NCI-H446 (cell line): ENCODE measurements around the gene RPS14.
"Not testable (repeated sequence)": the region's sequence is repeated elsewhere in the genome, so short reads cannot be mapped to it uniquely, and the experiment has no call there.

Source experiments
- DNase-seq, 2 experiments: peaks; one replicate each; lab custom pipeline; 2025; lab: John Stamatoyannopoulos, UW

The RPS14 gene

DNA sequence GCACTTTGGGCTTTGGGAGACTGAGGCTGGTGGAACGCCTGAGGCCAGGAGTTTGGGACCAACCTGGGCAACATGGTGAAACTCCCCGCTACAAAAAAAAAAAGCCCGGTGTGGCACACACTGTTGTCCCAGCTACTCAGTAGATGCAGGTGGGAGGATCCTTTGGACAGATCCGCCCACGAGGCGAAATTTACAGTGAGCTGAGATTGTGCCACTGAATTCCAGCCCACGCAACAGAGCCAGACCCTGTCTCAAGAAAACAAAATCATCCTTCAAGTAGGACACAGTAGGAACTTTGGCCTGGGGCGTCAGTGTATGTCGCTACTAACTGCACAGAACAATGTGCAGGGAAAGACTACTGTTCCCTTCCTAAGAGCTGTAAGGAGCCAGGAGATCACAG, 4.8 kb downstream of the RPS14 start:
- no peak for DNase-seq

DNA sequence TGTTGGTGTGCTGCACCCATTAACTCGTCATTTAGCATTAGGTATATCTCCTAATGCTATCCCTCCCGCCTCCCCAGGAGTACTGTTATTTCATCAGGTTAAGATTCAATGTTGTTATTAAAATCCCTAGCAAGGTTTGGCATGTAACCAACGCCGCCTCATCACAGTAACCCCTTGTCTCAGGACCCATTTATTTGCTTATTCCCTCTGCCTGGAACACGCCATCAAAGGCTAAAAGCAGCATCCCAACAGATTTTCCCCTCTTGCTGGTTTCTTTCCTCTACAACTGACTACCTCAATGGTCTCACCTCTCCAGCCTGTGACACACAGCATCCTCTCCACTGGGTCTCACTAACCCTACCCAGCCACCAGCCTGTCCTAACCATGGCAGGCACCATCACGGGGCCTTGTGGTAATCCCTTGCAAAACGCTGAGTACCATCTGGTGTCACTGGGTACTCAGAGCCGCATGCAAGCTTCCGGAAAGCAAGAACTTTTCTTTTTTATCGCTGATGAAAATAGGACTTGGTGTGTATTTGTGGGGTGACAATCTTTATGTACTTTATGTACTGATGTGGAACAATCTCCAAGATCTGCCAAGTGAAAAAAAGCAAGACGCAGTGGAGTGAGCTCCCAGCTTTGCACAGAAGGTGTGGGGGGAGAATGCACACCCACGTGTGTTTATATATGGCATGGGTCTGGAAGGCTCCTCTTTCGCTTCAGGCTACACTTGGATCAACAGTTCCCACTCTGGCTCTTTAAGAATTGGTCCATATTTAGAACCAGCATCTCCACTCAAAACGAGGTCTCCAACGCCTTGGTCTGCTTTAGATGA, 6.1 kb downstream of the RPS14 start:
- no peak for DNase-seq

DNA sequence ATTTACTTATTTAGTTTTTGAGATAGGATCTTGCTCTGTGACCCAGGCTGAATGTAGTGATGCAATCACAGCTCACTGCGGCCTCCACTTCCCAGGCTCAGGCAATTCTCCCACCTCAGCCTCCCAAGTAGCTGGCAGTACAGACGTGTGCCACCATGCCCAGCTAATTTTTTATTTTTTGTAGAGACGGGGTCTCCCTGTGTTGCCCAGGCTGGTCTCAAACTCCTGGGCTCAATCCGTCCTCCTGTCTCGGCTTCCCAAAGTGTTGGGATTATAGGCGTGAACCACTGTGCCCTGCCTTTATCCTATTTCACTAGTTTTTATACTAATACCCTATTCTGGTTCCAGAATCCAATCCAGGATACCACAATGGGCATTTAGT, 6.8 kb downstream of the RPS14 start:
- DNase-seq: no peak

DNA sequence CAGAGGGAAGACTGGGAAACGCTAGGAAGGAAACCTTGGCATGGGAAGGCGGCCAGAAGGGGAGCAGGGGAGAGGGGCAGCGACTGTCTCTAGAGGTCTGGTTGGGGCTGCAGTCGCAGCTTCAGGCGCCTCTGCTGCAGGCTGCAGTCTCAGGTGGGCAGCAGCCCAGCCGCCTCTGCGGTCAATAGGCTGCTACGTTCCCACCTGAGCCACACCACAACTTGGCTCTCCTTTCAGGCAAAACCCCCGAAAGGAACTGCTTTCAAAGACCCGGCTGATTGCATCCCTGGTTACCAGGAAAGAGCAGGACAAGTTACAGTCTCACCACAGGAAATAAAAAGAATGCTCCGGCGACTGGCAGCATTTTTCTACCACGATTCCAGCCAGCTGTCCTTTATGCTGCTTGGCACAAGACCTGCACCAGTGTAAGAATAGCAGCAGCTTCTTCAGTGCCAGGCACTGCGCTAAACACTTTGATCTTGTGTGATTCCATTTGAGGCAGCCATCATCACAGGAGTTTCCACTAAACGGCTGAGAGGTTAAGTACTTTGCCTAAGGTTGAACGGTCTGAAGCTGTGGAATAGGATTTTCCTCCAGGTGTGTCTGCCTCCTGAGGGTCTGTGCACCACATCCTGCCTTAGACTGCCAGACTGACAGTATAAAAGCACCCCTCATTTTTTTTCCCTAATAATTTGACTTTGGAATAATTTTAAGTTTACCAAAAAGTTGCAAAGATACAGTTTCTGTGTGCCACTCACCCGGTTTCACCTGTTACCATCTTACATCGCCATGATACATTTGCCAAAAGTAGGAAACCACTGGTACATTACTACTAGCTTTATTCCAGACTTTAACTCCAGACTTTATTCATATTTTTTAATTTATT, 7.5 kb downstream of the RPS14 start:
- peak in 1 of 2 experiments; percentile 39 for DNase-seq

DNA sequence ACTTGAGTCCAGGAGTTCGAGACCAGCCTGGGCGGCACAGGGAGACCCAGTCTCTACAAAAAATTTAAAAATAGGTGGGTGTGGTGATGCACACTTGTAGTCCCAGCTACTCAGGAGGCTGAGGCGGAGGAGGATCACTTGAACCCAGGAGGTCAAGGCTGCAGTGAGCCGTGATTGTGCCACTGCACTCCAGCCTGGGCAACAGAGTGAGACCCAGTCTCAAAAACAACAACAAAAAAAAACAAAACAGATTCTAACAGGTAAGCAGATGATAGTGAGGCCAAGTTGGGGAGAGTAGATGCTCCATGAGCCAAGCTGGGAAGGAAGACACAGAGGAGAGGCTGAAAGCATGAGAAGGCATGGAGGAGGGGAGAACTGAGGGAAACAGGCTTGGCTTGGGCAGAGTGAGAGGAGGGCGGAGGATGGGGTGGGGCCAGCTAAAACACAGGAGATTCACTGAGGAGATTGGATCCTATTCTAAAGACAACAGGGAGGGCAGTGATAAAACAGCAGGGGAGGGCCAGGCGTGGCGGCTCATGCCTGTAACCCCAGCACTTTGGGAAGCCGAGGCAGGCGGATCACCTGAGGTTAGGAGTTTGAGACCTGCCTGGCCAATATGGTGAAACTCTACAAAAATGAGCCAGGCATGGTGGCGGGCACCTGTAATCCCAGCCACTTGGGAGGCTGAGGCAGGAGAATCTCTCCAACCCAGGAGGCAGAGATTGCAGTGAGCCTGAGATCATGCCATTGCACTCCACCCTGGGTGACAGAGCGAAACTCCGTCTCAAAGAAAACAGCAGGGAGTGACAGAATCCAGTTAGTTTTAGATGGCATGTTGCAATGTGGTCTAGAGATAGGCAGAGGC, 8.4 kb downstream of the RPS14 start:
- no peak for DNase-seq

DNA sequence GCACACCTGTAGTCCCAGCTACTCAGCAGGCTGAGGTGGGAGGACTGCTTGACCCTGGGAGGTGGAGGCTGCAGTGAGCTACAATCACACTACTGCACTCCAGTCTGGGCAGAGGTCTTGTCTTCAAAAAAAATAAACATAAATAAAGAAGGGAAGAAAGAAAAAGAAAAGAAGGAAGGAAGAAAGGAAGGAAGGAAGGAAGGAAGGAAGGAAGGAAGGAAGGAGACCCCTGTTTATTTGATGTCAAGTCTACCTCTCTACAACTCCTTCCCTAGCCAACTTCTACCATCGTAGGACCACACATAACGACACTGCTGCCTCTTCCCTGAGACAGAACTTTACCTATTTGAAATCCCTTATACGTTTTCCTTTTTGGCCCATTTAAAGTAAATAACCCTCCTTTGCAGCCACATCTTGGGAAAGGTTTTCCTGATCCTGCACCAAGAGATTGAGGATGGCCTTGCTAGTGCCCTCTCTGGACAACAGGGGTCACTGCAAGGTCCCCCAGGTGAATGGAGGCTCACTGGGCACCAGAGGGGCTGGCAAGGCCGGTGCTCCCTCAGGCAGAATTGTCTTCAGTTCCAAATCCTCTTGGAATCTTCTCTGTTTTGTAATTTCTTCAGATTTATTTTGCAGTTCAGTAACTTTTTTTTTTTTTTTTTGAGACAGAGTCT, 10.5 kb downstream of the RPS14 start:
- DNase-seq: peak in 1 of 2 experiments; percentile 23

DNA sequence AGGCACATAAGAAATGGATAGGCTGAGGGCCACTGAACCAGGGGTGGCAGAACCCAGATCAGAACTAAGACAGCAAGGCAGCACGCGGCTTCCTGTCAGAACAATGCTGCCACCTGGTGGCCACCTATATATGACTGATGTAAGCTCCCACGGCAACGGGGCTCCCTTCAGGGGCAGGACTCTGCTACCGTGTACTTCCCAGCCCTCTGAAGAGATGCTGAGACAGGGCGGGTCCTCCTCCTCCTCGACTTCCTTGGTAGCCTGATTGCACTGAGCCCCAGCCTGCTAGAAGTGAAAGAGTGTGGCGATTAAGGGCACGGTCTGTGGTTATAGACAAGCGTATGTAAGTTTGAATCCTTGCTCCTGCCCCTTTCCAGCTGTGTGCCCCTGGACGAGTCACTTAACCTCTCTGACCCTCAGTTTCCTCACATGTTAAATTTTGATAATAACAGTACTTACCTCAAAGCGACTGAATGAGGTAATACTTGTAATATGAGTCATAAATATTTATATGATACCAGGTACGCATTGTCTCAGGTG, 13.3 kb downstream of the RPS14 start:
- peak; percentile 71 to 89 for DNase-seq

DNA sequence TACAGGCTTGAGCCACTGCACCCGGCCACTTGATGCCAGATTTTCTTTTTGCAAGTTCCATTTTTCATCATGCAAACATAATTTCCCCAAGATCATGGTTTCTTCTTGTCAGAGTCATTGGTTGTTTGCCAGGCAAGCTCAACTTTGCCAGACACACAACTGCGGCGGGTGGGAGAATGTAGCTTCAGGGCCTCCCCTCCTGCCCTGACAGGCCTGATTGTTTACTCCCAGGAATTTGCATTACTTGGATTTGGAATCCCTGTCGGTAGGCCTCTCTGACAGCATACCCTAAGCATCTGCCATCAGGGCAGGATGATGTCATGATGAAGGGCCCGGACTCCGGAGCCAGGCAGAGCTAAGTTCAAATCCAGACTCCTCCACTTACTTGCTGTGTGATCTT, 15.1 kb downstream of the RPS14 start:
- DNase-seq: peak; percentile 26 to 79

DNA sequence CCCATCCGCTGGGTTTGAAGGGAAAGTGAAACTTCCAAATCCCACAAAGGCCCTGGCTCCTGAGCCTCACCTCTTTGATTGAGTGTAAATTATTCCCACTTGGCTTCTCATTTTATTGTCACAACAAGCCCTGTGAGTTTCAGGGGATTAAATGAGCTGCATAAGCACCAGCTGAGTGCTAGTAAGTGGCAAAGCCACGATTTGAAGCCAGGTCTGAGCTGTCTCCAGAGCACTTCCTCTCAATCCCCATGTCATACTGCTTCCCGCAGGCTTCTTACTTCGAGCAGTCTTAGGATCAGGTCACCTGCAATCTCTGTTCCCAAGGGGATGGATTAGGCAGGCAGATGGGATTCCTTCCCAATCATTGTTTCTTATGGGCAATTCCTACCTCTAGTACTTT, 18.0 kb downstream of the RPS14 start:
- no peak for DNase-seq

DNA sequence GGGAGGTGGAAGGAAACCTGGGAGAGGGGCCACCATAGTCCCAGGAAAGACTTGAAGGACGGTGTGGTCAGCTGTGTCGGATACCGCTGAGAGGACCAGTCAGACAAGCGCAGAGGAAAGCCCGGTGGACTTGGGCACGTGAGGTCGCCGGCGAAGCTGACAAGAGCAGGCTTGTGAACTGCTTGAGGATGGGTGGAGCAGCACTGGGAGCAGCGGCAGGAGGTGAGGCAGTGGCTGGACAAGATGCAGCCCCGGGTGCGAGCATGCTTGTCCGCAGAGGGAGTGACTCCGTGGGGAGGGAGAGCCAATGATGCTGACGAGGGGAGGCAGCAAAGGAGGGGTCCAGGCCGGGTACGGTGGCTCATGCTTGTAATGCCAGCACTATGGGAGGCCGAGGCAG, 18.5 kb downstream of the RPS14 start:
- no peak for DNase-seq

DNA sequence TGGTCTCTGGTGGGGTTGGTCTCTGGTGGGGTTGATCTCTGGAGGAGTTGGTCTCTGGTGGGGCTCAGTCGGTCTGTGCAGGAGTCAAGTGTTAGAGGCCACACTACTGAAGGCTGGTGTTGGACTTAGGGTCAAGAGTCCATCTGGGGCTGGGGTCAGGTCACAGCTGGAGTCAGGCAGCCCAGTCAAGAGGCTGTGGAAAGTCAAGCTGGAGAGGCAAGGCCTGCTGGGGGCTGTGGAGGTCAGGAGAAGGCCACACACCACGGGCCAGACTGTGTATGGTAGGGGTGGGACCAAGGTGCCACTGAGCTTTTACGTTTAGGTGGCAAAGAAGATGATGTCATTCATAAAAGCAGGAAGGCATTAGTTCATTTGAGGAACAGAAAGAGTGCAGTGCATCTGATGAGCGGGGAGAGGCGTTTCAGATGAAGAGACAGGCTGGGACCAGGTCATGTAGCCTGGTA, 20.1 kb downstream of the RPS14 start:
- no peak for DNase-seq

DNA sequence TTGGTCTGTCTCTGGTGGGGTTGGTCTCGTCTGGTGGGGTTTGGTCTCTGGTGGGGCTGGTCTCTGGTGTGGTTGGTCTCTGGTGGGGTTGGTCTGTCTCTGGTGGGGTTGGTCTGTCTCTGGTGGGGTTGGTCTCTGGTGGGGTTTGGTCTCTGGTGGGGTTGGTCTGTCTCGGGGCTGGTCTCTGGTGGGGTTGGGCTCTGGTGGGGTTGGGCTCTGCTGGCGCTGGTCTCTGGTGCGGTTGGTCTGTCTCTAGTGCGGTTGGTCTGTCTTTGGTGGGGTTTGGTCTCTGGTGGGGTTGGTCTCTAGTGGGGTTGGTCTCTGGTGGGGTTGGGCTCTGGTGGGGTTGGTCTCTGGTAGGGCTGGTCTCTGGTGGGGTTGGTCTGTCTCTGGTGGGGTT, 20.6 kb downstream of the RPS14 start:
- no peak for DNase-seq

DNA sequence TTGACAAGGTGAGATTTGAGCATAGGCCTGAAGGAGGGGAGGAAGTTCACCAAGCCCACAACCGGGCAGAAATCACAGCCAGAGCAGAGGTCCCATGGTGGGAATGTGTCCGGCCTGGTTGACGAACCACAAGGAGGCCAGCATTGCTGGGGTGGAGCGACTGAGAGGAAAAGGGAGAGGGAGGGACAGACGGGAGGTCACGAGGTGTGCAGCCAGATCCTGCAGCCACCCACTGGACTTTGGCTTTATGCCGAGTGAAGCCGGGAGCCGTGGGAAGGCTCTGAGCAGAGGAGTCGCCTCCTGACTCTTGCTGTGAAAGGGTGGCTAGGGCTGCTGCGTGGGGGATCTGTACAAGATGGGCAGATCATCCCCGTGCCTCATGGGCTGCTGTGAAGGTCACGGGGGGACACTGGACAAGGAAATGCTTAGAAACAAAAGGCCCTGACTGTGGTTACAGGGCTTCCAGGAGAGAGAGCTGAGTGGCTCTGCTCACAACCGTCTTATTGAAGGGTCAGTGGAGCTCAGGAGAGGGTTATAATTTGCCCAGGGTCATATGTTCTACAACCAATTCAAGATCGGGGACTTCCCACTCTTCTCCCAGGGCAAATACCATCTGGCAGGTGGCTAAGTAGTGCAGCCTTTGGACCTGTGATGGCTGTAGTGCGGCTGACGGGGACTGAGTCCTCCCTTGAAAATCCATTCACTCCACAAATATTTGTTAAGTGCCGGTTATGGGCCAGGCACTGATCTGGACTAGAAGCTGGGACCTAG, 21.2 kb downstream of the RPS14 start:
- no peak for DNase-seq

DNA sequence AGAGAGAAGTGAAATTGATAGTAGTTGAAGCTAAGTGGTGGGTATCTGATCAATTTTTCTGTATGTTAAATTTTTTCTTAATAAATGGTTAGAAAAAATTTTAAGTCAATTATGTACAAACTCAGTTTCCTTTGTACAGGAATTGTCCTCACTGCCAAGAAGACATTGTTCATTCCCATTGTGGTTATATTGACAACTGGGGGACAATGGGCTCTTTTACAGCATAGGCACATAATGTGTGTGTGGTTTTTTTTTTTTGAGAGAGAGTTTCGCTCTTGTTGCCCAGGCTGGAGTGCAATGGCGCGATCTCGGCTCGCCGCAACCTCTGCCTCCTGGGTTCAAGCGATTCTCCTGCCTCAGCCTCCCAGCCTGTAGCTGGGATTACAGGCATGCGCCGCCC, 23.4 kb downstream of the RPS14 start:
- DNase-seq: not testable (repeated sequence)

DNA sequence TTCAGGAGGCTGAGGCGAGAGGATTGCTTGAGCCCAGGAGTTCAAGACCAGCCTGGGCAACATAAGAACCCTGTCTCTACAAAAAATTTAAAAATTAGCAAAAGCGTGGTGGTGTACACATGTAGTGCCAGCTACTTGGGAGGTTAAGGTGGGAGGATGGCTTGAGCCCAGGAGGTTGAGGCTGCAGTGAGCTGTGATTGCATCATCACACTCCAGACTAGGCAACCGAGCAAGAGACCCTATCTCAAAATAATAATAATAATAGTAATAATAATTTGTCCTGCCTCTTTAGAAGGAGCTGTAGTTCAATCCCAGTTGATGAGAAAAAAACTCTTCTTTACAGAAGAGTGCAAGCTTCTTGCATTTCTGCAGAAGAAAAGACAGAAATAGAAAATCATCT, 26.8 kb downstream of the RPS14 start:
- no peak for DNase-seq

DNA sequence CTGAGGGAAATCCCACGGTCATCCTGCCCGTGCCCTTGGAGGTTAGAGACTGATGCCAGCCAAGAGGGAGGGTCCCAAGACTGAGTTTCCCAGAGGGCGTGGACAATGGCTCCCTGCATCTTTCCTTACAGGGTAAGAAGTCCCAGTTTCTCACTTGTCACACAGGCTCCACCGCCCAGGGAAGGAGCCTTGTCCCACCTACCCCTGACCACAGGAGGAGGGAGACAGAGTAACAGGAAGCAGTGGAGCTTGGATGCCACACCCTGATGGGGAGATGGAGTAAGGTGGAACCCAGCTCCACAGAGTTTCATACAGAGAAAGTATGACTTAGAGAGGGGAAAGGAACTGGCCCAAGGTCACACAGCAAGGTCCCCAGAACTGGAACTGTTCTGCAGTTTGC, 27.5 kb downstream of the RPS14 start:
- DNase-seq: no peak

DNA sequence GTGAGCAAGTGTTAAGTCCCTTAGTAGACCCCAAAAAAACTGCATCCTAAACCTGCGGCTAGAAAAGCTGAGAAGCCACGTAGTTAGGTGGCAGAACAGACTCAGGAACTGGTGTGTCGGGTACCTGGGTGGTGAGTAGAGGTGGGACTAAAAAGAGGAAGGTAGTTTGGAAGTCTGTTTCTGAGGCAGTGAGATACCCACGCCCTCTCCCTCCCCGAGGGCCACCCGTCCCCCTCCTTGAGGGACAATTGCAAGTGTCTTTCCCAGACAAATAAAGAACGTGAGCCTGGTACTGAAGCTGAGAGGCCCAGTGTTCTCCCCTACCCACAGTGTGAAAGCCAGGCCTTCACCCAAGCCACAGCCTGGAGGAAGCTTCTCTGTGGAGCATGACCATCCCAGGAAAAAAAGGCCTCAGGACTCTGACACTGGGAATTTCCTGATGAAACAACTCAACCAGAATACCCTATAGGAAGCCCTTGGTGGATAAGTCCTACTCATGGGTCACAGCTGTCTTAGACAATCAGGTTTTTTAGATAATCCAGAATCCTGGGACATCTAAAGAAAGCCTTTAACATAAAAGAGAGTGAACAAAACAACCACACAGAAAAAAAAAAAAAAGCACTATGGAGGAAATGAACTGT, 29.8 kb downstream of the RPS14 start:
- DNase-seq: no peak

DNA sequence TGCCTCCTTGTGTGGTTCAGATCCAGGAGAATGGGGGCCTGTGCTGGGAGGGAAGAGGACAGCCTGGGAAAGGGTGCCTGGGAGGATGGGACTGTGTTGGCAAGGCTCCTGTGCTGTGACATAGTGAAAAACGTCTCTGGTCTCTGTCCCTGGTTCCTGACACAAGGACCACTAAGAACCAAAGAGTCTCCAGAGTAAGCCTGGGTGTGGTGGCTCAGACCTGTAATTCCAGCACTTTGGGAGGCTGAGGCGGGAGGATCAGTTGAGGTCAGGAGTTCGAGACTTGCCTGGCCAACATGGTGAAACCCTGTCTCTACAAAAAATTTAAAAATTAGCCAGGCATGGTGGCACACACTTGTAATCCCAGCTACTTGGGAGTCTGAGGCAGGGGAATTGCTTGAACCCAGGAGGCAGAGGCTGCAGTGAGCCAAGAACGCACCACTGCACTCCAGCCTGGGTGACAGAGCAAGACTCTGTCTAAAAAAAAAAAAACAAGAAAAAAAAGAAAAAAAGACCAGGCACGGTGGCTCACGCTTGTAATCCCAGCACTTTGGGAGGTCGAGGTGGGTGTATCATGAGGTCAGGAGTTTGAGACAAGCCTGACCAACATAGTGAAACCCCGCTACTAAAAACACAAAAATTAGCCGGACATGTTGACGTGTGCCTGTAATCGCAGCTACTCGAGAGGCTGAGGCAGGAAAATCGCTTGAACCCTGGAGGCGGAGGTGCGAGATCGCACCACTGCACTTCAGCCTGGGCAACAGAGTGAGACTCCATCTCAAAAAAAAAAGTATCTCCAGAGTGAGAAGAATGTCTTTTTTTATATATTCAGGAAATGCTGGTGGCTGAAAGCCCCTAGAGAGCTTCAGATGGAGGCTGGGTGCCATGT, 35.4 kb downstream of the RPS14 start:
- not testable (repeated sequence) for DNase-seq
